K562 treated with DMSO at 1 percent for 24 hours (cell line): Measurements from ENCODE around the gene LRRC75B. TPM values are rescaled to one million over a fixed set of nuclear protein-coding genes. Genes with fewer than 3 reads are reported as not detected.

Experiments
- total RNA-seq: library from RNA; unstranded; fragments of 300-600 nt; gene quantifications from 2 replicates; pipeline ENCODE4 v1.2.3, GENCODE V29; 2022; ENCODE audit warnings: low read depth; ENCODE audit not compliant: insufficient read depth

Gene LRRC75B
- total RNA-seq, result 2.5 and 3.7 TPM in 2 replicates

GRCh38 chr22:24592851-24593558, at the start of gene LRRC75B:
Gene LRRC75B, minus strand, starts transcription at chr22:24593073. Its CDS starts 34 bp downstream, at chr22:24593039.

GRCh38 chr22:24602847-24603769, 10.2 kb upstream of the LRRC75B start, which contains the start of gene GGT1:
Gene GGT1, plus strand, starts transcription at chr22:24603193. Its CDS starts 7,889 bp downstream, at chr22:24611082.

GRCh38 chr22:24555165-24556039, 37.5 kb downstream of the LRRC75B start, which contains the start of gene SNRPD3:
Gene SNRPD3, plus strand, starts transcription at chr22:24555999. Its CDS starts 1,676 bp downstream, at chr22:24557675.

GRCh38 chr22:24554313-24555164, 38.3 kb downstream of the LRRC75B start, which contains the start of gene GUCD1:
Gene GUCD1, minus strand, starts transcription at chr22:24555138. Its CDS starts 147 bp downstream, at chr22:24554991.

Other genes starting within 250 kb of the LRRC75B start
- gene ADORA2A, start 165.5 kb downstream of the LRRC75B start, total RNA-seq, result 2.2 and 2.4 TPM in 2 replicates
- not detected in 2 replicates for gene UPB1, start 97.7 kb downstream of the LRRC75B start, total RNA-seq
- gene GUCD1, start 37.9 kb downstream of the LRRC75B start, total RNA-seq, result 53.6 and 54.9 TPM in 2 replicates
- 67.5 and 68.0 TPM in 2 replicates for gene SNRPD3, start 37.1 kb downstream of the LRRC75B start, total RNA-seq
- 22.2 and 24.9 TPM in 2 replicates for gene GGT1, start 10.1 kb upstream of the LRRC75B start, total RNA-seq
- gene PIWIL3, start 181.6 kb upstream of the LRRC75B start, total RNA-seq, result 0.19 TPM in 2 replicates
- not detected in 2 replicates for gene SGSM1, start 213.1 kb upstream of the LRRC75B start, total RNA-seq